ENCODE measurements around the gene FAM222B.
"Not testable (repeated sequence)": the region's sequence is repeated elsewhere in the genome, so short reads cannot be mapped to it uniquely, and the experiment has no call there.

Gene FAM222B

GRCh38 chr17:28794846-28795441 is 47.6 kb downstream of the FAM222B start:
- H3K4me1 ChIP-seq (ENCODE audit: control insufficient read depth in 1 of 2, insufficient read depth in 2 of 2, low read length in 2 of 2); H3K4me3 ChIP-seq (ENCODE audit: low read depth in 1 of 2, low read length in 2 of 2); H3K9me3 ChIP-seq (ENCODE audit: control insufficient read depth in 1 of 2, low read length in 2 of 2); H3K36me3 ChIP-seq (ENCODE audit: control insufficient read depth in 1 of 2, insufficient read depth in 2 of 2, low read length in 2 of 2); H3K27ac ChIP-seq (ENCODE audit: low read length); H3K27me3 ChIP-seq (ENCODE audit: low read depth, low read length): not testable (repeated sequence)

DNA sequence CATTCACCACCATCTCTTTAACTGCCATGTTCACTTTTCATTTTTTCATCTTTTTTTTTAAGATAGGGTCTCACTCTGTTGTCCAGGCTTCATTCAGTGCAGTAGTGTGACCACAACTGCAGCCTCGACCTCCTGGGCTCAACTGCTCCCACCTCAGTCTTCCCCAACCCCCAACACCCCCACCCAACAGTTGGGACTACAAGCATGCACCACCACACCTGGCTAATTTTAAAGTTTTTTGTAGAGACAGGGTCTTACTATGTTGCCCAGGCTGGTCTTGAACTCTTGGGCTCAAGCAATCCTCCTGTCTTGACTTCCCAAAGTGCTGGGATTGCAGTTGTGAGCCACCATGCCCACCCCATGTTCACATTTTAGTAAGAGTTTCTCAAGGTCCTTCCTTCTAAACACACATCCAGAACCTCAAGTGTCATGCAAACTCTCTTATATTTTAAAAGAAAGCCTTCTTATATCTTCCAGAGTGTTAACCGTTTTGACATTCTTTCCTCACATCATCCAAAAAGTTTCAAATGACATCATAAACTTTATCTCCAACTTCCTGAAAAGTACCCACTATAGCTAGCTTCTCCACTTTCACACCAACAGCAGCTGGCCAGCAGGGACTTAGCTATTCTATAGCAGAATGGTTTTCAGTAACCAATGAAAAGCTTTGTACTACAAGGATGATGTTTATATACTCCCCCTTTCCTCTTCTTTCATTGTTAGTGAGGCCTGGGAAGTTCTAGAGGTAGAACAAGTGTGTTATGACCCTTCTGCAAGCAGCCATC is 49.5 kb downstream of the FAM222B start:
- Histone ChIP-seq H3K27ac (ENCODE audit: low read length) (no peak overlapping the region), H3K4me1 (ENCODE audit: control insufficient read depth in 1 of 2, insufficient read depth in 2 of 2, low read length in 2 of 2) (no peaks in the 10 kb centered on the region), H3K9me3 (ENCODE audit: control insufficient read depth in 1 of 2, low read length in 2 of 2) (no peaks in the 10 kb centered on the region), H3K4me3 (ENCODE audit: low read depth in 1 of 2, low read length in 2 of 2) (no peak overlapping the region), H3K27me3 (ENCODE audit: low read depth, low read length) (no peaks in the 10 kb centered on the region), H3K36me3 (ENCODE audit: control insufficient read depth in 1 of 2, insufficient read depth in 2 of 2, low read length in 2 of 2) (no peaks in the 10 kb centered on the region)

- H3K36me3 ChIP-seq (ENCODE audit: control insufficient read depth in 1 of 2, insufficient read depth in 2 of 2, low read length in 2 of 2): no peaks in the 10 kb centered on the region
- no peak overlapping the region for H3K27ac ChIP-seq (ENCODE audit: low read length)
- no peak overlapping the region for H3K4me3 ChIP-seq (ENCODE audit: low read depth in 1 of 2, low read length in 2 of 2)
- H3K27me3 ChIP-seq (ENCODE audit: low read depth, low read length): no peaks in the 10 kb centered on the region
- H3K4me1 ChIP-seq (ENCODE audit: control insufficient read depth in 1 of 2, insufficient read depth in 2 of 2, low read length in 2 of 2): no peaks in the 10 kb centered on the region
- H3K9me3 ChIP-seq (ENCODE audit: control insufficient read depth in 1 of 2, low read length in 2 of 2): no peaks in the 10 kb centered on the region
Observed at GRCh38 chr17:28788100-28788499, 54.5 kb downstream of the FAM222B start.

- Histone ChIP-seq H3K27ac (ENCODE audit: low read length) (no peak overlapping the region), H3K36me3 (ENCODE audit: control insufficient read depth in 1 of 2, insufficient read depth in 2 of 2, low read length in 2 of 2) (no peaks in the 10 kb centered on the region)
Observed at GRCh38 chr17:28783161-28783560, 59.4 kb downstream of the FAM222B start.

DNA sequence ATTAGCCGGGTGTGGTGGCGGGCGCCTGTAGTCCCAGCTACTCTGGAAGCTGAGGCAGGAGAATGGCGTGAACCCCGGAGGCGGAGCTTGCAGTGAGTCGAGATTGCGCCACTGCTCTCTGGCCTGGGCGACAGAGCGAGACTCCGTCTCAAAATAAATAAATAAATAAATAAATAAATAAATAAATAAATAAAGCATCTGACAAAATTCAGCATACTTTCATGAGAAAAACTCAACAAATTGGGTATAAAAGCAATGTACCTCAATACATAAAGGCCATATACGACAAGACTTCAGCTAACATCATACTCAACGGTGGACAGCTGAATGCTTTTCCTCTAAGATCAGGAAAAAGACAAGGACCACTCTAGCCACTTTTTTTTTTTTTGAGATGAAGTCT is 63.0 kb downstream of the FAM222B start:
- H3K9me3 ChIP-seq (ENCODE audit: control insufficient read depth in 1 of 2, low read length in 2 of 2); H3K27ac ChIP-seq (ENCODE audit: low read length); H3K4me1 ChIP-seq (ENCODE audit: control insufficient read depth in 1 of 2, insufficient read depth in 2 of 2, low read length in 2 of 2): not testable (repeated sequence)

More at GRCh38 chr17:28783161-28783560, 59.4 kb downstream of the FAM222B start:
- Histone ChIP-seq H3K4me1 (ENCODE audit: control insufficient read depth in 1 of 2, insufficient read depth in 2 of 2, low read length in 2 of 2) (no peaks in the 10 kb centered on the region), H3K27me3 (ENCODE audit: low read depth, low read length) (no peaks in the 10 kb centered on the region), H3K9me3 (ENCODE audit: control insufficient read depth in 1 of 2, low read length in 2 of 2) (no peaks in the 10 kb centered on the region), H3K4me3 (ENCODE audit: low read depth in 1 of 2, low read length in 2 of 2) (no peak overlapping the region)

GRCh38 chr17:28777178-28777577 is 65.4 kb downstream of the FAM222B start:
- Histone ChIP-seq H3K27me3 (ENCODE audit: low read depth, low read length) (no peaks in the 10 kb centered on the region), H3K9me3 (ENCODE audit: control insufficient read depth in 1 of 2, low read length in 2 of 2) (no peaks in the 10 kb centered on the region), H3K4me1 (ENCODE audit: control insufficient read depth in 1 of 2, insufficient read depth in 2 of 2, low read length in 2 of 2) (no peaks in the 10 kb centered on the region), H3K27ac (ENCODE audit: low read length) (no peak overlapping the region), H3K4me3 (ENCODE audit: low read depth in 1 of 2, low read length in 2 of 2) (no peak overlapping the region), H3K36me3 (ENCODE audit: control insufficient read depth in 1 of 2, insufficient read depth in 2 of 2, low read length in 2 of 2) (no peaks in the 10 kb centered on the region)

More for the DNA sequence above, 63.0 kb downstream of the FAM222B start:
- H3K27me3 ChIP-seq (ENCODE audit: low read depth, low read length); H3K4me3 ChIP-seq (ENCODE audit: low read depth in 1 of 2, low read length in 2 of 2); H3K36me3 ChIP-seq (ENCODE audit: control insufficient read depth in 1 of 2, insufficient read depth in 2 of 2, low read length in 2 of 2): not testable (repeated sequence)

DNA sequence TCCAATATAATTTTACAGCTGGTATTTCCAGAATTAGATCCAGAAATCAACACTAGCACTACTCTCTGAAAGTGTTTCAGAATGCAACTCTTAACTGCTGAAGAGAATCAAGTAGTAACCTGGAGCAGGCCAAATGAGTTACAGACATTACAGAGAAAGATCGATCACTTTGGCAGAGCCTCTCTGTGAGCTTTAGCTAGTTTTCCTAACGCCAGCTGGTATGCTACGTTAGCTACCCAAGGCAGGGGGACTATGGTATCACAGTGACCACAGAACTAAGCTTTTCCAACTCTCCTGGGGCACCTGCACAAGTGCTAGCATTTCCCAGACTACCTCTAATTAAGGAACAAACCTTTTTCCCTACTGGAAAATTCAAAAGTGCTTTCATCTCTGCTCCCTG is 68.4 kb downstream of the FAM222B start:
- H3K27me3 ChIP-seq (ENCODE audit: low read depth, low read length): no peaks in the 10 kb centered on the region
- no peaks in the 10 kb centered on the region for H3K9me3 ChIP-seq (ENCODE audit: control insufficient read depth in 1 of 2, low read length in 2 of 2)
- no peak overlapping the region for H3K4me3 ChIP-seq (ENCODE audit: low read depth in 1 of 2, low read length in 2 of 2)
- no peaks in the 10 kb centered on the region for H3K4me1 ChIP-seq (ENCODE audit: control insufficient read depth in 1 of 2, insufficient read depth in 2 of 2, low read length in 2 of 2)
- no peak overlapping the region for H3K27ac ChIP-seq (ENCODE audit: low read length)
- H3K36me3 ChIP-seq (ENCODE audit: control insufficient read depth in 1 of 2, insufficient read depth in 2 of 2, low read length in 2 of 2): no peaks in the 10 kb centered on the region

GRCh38 chr17:28773736-28774135 is 68.9 kb downstream of the FAM222B start:
- no peaks in the 10 kb centered on the region for H3K4me1 ChIP-seq (ENCODE audit: control insufficient read depth in 1 of 2, insufficient read depth in 2 of 2, low read length in 2 of 2)
- H3K9me3 ChIP-seq (ENCODE audit: control insufficient read depth in 1 of 2, low read length in 2 of 2): no peaks in the 10 kb centered on the region
- H3K4me3 ChIP-seq (ENCODE audit: low read depth in 1 of 2, low read length in 2 of 2): no peak overlapping the region
- H3K36me3 ChIP-seq (ENCODE audit: control insufficient read depth in 1 of 2, insufficient read depth in 2 of 2, low read length in 2 of 2): no peaks in the 10 kb centered on the region
- H3K27me3 ChIP-seq (ENCODE audit: low read depth, low read length): no peaks in the 10 kb centered on the region
- no peak overlapping the region for H3K27ac ChIP-seq (ENCODE audit: low read length)

- Histone ChIP-seq H3K4me3 (ENCODE audit: low read depth in 1 of 2, low read length in 2 of 2) (no peak overlapping the region), H3K36me3 (ENCODE audit: control insufficient read depth in 1 of 2, insufficient read depth in 2 of 2, low read length in 2 of 2) (peaks cover 8 to 26% of the 10 kb centered on the region in 2 donors), H3K27me3 (ENCODE audit: low read depth, low read length) (no peaks in the 10 kb centered on the region), H3K9me3 (ENCODE audit: control insufficient read depth in 1 of 2, low read length in 2 of 2) (no peaks in the 10 kb centered on the region), H3K27ac (ENCODE audit: low read length) (no peak overlapping the region), H3K4me1 (ENCODE audit: control insufficient read depth in 1 of 2, insufficient read depth in 2 of 2, low read length in 2 of 2) (peaks cover 0 to 15% of the 10 kb centered on the region in 2 donors)
Observed at GRCh38 chr17:28765038-28765437, 77.6 kb downstream of the FAM222B start.

- no peaks in the 10 kb centered on the region for H3K9me3 ChIP-seq (ENCODE audit: control insufficient read depth in 1 of 2, low read length in 2 of 2)
- peaks cover 16 to 29% of the 10 kb centered on the region in 2 donors for H3K36me3 ChIP-seq (ENCODE audit: control insufficient read depth in 1 of 2, insufficient read depth in 2 of 2, low read length in 2 of 2)
- peaks cover 0 to 15% of the 10 kb centered on the region in 2 donors for H3K4me1 ChIP-seq (ENCODE audit: control insufficient read depth in 1 of 2, insufficient read depth in 2 of 2, low read length in 2 of 2)
- no peaks in the 10 kb centered on the region for H3K27me3 ChIP-seq (ENCODE audit: low read depth, low read length)
- no peak overlapping the region for H3K27ac ChIP-seq (ENCODE audit: low read length)
- no peak overlapping the region for H3K4me3 ChIP-seq (ENCODE audit: low read depth in 1 of 2, low read length in 2 of 2)
Observed at GRCh38 chr17:28763804-28764266, 78.8 kb downstream of the FAM222B start.

- H3K4me1 ChIP-seq (ENCODE audit: control insufficient read depth in 1 of 2, insufficient read depth in 2 of 2, low read length in 2 of 2): peaks cover 0 to 15% of the 10 kb centered on the region in 2 donors
- no peaks in the 10 kb centered on the region for H3K9me3 ChIP-seq (ENCODE audit: control insufficient read depth in 1 of 2, low read length in 2 of 2)
- H3K27ac ChIP-seq (ENCODE audit: low read length): no peak overlapping the region
- H3K27me3 ChIP-seq (ENCODE audit: low read depth, low read length): no peaks in the 10 kb centered on the region
- no peak overlapping the region for H3K4me3 ChIP-seq (ENCODE audit: low read depth in 1 of 2, low read length in 2 of 2)
- peaks cover 21 to 35% of the 10 kb centered on the region in 2 donors for H3K36me3 ChIP-seq (ENCODE audit: control insufficient read depth in 1 of 2, insufficient read depth in 2 of 2, low read length in 2 of 2)
Observed at GRCh38 chr17:28763137-28763799, 79.3 kb downstream of the FAM222B start.

Data from muscle layer of duodenum (tissue), 2 donors.